SIG-M5 treated with dmso at 0.1 percent for 504 hours (cell line): ENCODE data around the gene BCAP31.

Experiments
- DNase-seq: peaks from one replicate; lab custom pipeline; 2025; ENCODE audit not compliant: unreplicated experiment; lab: John Stamatoyannopoulos, UW

BCAP31 gene

GRCh38 chrX:153724252-153725038 lies at the start of gene BCAP31, which contains the start of gene ABCD1:
Gene BCAP31, minus strand, starts transcription at chrX:153724387. Its CDS starts 1,143 bp downstream, at chrX:153723244.
Gene ABCD1, plus strand, starts transcription at chrX:153724856. Its CDS starts 411 bp downstream, at chrX:153725267.
- peak; percentile 83 for DNase-seq

GRCh38 chrX:153773218-153773611 lies 49.0 kb upstream of the BCAP31 start:
- no peak for DNase-seq

GRCh38 chrX:153772316-153773217 lies 48.4 kb upstream of the BCAP31 start:
- no peak for DNase-seq

GRCh38 chrX:153771415-153772315 lies 47.5 kb upstream of the BCAP31 start:
- no peak for DNase-seq

GRCh38 chrX:153770601-153771414 lies 46.6 kb upstream of the BCAP31 start:
- no peak for DNase-seq

- DNase-seq, result no peak
Measured at GRCh38 chrX:153769865-153770600, 45.8 kb upstream of the BCAP31 start.

GRCh38 chrX:153769158-153769864 lies 45.1 kb upstream of the BCAP31 start:
- DNase-seq, result no peak

GRCh38 chrX:153768311-153769157 lies 44.3 kb upstream of the BCAP31 start:
- no peak for DNase-seq

- DNase-seq, result no peak
Measured at GRCh38 chrX:153767674-153768055, 43.5 kb upstream of the BCAP31 start.

- no peak for DNase-seq
Measured at GRCh38 chrX:153766871-153767673, 42.9 kb upstream of the BCAP31 start.

- DNase-seq, result peak; percentile 61
Measured at GRCh38 chrX:153766098-153766817, 42.1 kb upstream of the BCAP31 start.

GRCh38 chrX:153765138-153766079 lies 41.2 kb upstream of the BCAP31 start:
- no peak for DNase-seq

- no peak for DNase-seq
Measured at GRCh38 chrX:153764786-153765137, 40.6 kb upstream of the BCAP31 start.

GRCh38 chrX:153763989-153764755 lies 40.0 kb upstream of the BCAP31 start, which contains the start of gene PLXNB3:
Gene PLXNB3, plus strand, starts transcription at chrX:153764249. Its CDS starts 1,287 bp downstream, at chrX:153765536.
- DNase-seq, result peak; percentile 47
